Amniotic epithelial cell (primary cell): ENCODE data around the gene GNAS.
A peak's percentile ranks its signal among the peaks of the same experiment; 100 is the strongest.

ENCODE experiments used
- DNase-seq: peaks from one replicate; pipeline ENCODE4 v3.0.0-alpha.2; 2010; ENCODE audit warnings: low read depth

Gene GNAS

DNA sequence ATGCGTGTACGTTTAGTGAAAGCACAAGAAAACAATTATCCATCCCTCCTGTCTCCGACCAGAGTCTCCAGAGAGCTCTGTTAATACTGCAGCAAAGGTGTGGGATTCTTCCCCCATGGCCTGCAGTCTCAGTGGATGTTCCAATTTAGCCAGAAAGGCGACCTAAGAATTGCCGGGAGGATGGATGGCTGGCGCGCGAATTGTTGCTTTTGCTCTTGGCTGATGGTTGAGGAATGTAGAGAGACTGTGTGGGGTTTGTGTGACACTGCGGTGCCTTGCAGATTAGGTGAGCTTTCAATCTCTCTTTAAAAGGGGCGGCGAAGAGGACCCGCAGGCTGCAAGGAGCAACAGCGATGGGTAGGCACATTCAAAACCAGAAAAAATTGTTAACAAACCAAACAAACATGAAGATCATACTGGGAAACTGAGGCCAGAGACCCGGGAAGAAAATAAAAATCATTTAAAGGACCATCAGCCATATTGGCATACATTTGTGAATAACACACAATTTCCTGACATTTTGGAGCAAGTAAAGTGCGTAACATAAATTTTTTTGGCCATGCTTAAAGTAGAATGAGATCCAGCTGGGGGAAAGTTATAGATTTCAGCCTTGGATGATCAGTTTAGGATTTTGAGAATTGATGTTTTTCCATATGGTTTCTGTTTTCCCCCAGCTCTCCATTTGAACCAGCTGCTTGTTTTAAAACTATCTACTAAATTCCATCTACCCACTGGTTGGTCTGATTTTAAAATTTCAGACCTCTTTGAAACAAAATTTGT, 46.3 kb downstream of the GNAS start:
- no peak for DNase-seq

DNA sequence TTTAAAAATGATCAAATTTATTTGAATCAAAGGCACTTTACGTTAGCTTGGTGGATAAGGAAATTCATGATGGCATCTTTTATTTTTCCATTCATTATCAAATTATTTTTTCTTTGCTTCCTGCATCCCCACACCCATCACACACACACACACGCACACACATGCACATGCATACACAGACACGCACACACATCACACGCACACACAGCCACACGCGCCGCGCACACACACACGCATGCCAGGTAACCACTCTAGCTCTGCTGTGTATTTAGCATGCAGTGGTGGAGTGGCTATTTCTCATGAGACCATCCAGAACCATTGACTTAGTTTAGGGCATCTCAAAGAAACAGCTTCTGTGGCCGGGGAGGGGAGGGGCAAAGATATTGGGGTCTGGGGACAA, 47.0 kb downstream of the GNAS start:
- DNase-seq = no peak

GRCh38 chr20:58900397-58900796, 47.9 kb downstream of the GNAS start:
- peak; percentile 63 for DNase-seq

GRCh38 chr20:58901488-58902402, 49.2 kb downstream of the GNAS start:
- DNase-seq = no peak

DNA sequence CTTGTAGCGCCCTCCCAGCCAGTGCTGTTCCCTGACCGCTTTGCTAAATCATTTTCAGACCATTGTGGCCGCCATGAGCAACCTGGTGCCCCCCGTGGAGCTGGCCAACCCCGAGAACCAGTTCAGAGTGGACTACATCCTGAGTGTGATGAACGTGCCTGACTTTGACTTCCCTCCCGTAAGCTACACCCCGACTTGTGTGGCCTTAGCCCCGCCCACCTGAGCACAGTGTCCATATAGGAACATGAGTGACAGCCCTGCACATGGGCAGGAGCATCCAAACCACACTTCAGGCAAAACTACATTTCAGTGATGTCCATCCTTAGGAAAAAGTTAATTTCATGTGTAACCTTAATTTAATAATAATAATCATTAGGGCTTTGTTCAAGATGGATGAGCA, 51.1 kb downstream of the GNAS start:
- DNase-seq = no peak

DNA sequence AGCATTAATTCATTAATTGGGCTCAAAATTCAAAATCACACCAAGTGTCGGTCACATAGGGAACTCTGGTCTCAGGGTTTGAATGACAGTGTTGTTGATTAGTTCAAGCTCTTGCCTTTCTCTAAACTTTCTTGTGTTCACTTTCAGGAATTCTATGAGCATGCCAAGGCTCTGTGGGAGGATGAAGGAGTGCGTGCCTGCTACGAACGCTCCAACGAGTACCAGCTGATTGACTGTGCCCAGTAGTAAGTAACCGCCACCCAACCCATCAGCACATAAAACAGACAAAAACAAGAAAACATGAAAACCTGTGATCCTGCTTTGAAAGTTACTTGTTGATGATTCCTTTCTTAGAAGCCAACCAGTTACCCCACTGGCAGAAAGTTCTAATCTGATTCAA, 52.7 kb downstream of the GNAS start:
- peak; percentile 26 for DNase-seq

DNA sequence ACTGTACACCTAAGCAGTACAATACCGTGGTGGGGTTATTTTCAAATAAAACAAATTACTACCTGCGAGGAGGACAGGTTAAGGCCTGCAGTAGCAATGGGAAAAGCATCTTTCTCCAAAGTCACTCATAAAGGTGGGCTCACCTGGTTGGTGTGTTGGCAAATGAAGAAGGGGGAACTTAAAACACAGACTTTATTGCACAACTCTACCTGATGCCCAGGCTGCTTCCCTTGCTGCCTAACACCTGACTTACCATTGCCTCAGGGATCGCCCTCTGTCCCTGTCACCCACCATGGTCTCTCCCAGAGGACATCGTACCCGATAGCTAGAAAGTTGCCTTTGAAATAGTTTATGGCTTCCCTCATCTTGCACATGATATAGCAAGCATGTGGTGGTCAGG, 53.6 kb downstream of the GNAS start:
- DNase-seq = no peak

- DNase-seq = peak; percentile 69
Observed at GRCh38 chr20:58906894-58907293, 54.4 kb downstream of the GNAS start.

GRCh38 chr20:58907320-58908137, 55.0 kb downstream of the GNAS start:
- DNase-seq = peak; percentile 95

- no peak for DNase-seq
Observed at GRCh38 chr20:58908221-58908620, 55.7 kb downstream of the GNAS start.

DNA sequence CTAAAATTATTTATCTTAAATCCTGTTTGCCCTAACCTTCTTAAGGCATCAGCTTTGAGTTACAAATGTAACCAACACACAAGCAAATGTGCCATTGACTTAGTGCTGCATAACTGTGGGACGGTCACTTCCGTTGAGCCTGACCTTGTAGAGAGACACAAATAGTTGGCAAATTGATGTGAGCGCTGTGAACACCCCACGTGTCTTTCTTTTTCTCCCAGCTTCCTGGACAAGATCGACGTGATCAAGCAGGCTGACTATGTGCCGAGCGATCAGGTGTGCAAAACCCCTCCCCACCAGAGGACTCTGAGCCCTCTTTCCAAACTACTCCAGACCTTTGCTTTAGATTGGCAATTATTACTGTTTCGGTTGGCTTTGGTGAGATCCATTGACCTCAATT, 56.4 kb downstream of the GNAS start:
- DNase-seq = no peak

DNA sequence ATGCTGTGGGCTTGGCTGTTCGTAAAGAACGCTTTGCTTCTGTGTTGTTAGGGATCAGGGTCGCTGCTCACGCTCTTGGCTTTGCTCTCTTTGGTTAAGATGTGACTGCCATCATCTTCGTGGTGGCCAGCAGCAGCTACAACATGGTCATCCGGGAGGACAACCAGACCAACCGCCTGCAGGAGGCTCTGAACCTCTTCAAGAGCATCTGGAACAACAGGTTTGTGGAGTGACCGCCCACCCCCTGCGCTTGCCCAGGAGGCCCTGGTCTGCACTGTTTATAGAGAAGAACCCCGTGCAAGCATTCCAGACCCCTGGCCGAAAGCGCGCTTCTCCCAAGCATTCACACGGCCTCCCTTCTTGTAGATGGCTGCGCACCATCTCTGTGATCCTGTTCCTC, 57.1 kb downstream of the GNAS start:
- no peak for DNase-seq

DNA sequence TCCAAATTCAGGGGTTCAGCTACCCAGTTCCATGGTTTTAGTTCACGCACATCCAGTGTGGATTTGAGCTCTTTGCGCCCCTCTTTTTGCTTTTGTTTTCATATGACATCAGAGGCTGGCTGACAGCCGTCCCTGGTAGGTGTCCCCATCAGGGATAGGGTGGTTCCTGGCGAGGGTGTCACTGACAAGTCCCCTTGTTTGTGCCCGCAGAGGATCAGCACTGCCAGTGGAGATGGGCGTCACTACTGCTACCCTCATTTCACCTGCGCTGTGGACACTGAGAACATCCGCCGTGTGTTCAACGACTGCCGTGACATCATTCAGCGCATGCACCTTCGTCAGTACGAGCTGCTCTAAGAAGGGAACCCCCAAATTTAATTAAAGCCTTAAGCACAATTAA, 58.0 kb downstream of the GNAS start:
- no peak for DNase-seq

DNA sequence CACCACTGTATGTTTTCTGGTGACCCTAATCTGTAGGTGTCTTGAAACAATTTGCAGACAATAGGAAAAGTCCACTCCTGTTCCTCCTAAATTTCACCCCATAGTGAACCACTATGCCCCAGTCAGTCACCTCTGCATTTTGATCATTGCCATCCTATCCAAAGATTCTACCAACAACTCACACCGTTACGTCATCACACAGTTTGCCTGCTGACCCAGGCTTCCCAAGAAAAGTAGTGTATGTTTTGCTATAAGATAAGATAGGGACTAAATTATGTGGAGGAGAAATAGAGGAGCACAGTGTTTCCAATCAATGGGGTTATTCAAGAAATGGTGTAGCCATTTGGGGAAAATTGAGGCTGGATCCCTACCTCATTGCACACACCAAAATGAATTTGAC, 58.8 kb downstream of the GNAS start:
- no peak for DNase-seq

DNA sequence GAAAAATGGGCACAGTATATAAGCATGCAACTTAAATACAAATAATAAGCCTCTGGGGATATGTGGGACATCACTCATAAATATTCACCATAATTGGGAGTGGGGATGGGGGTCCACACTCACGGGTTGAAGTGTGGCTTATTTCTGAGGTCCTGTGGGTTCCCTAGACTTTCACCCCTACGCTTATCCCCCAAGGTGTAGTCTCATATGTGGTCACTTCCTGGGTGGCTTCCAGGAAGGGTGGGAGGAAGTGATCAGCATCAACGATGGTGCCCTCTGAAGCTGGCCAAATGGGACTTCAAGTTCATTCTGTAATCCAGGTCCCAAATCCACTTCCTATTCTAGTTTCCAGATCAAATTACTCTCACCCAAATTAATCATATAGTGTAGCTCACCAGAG, 59.5 kb downstream of the GNAS start:
- DNase-seq = no peak

DNA sequence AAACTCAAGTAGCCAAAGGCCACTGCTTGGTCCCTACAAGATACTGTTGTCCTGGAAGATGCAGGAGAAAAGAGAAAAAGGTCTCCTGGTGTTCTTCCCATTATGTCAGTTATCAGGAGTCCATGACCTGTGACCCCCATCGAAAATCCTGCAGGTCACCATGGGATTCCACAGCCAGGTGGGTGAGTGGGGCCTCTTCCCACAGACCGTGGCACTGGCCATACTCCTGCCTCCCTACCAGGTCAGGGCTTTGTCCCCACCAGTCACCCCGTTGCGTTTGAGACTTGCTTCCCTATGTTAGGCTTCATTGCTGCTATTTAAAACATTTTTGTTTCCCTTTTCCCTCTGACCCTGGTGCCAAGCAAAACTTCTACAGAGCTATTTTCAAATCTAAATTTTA, 60.6 kb downstream of the GNAS start:
- DNase-seq = no peak

DNA sequence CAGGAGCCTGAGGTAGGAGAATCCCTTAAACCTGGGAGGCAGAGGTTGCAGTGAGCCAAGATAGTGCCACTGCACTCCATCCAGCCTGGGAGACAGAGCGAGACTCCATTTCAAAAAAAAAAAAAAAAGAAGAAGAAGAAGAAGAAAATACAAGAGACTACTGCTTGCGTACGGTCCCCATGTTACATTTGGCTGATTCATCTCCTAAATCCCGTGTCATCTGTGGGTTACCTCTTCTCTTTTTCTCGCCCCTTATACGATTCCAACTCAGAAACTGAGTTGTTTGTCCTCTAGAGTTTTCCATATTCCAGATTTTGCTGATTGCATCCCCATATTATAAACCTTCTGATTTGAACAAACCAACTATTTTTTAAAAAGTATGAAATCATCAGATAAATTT, 66.1 kb downstream of the GNAS start:
- no peak for DNase-seq

DNA sequence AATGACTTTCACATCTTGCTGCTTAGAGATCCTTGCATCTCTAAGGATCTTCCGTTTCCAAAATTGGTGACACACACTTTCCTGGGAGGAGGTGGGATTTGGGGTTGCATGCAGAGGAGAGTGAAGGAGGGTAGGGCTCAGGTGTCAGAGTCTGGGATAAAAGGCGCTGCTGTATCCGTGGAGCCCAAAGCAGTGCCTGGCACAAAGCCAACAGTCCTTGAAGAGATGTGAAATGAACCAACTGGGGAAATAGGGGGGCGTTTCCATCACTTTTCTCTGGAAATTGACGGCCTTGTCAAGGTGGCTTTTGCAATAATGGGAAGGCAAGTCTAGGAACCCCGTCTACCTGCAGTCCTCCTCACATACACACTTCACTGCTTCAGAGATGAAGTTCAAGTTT, 69.0 kb downstream of the GNAS start:
- DNase-seq = no peak

DNA sequence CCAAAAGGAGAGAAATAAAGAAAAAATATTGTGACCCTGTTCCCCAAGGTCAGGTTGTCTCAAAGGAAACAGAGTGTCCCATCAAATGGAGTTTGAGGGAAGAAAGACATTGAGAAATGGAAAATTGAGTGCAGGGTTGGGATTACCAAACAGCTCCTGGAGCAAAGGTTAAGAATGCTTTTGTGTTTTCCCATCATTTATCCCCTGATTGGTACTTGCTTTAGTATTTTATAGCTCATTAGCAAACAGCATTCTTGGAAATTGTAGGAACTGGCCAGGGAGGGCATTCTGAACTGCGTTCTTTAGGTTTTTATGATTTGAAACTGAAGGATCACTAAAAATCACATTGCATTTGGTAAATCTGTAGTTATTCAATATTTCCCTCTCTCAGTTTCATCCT, 69.5 kb downstream of the GNAS start:
- DNase-seq = no peak

GRCh38 chr20:58923117-58923712, 70.7 kb downstream of the GNAS start:
- no peak for DNase-seq

DNA sequence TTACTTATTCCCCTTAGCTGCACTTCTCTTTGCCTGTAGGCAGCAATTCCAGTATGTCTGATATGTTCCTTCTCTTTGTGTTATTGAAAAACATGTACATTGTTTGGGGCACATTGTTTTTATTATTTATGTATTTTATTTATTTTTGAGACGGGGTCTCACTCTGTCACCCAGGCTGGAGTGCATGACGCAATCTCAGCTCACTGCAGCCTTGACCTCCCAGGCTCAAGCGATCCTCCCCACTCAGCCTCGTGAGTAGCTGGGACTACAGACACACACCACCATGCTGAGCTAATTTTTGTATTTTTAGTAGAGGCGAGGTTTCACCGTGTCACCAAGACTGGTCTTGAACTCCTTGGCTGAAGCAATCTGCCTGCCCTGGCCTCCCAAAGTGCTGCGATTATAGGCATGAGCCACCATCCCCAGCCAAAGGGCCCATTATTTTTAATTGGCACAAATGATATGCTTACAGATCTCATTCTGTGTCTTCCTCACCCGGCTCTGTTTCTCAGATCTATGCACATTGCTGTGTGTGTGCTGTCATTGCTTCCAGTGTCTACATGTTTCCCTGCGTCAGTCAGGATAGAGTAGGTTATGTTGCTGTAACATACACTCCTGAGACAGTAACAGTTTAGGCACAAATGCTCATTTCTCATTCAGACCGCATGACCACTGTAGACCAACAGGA, 74.4 kb downstream of the GNAS start:
- DNase-seq = no peak
